A673 (cell line): ENCODE measurements around the gene DENND1A.

Experiments used
- CTCF ChIP-seq: fragments of 300-800, 200-600 bp; sonication (generic); conservative IDR thresholded peaks from 2 replicates; pipeline ENCODE4 v1.5.1; 2017; ENCODE audit warnings: low read depth, mild to moderate bottlenecking, antibody characterized with exemption, low read length, moderate library complexity, mixed read lengths
- EZH2 ChIP-seq: fragments of 200-600 bp; sonication (generic); IDR thresholded peaks from 2 replicates; pipeline ENCODE4 v1.6.1; 2017; ENCODE audit warnings: borderline replicate concordance, low read depth, mild to moderate bottlenecking, mixed read lengths, antibody characterized with exemption, low read length; ENCODE audit not compliant: poor library complexity, severe bottlenecking

GRCh38 chr9:123614306-123615263 lies 315.3 kb downstream of the DENND1A start:
- TF ChIP-seq CTCF (no peak), EZH2 (no peak)
